SK-N-SH (cell line): ENCODE measurements around the gene PFDN1. TPM values are rescaled to one million over a fixed set of nuclear protein-coding genes. Genes with fewer than 3 reads are reported as not detected.
A peak's percentile ranks its signal among the peaks of the same experiment; 100 is the strongest.

Experiments
- CTCF ChIA-PET: fragments of 300-600, 350-600 bp; formaldehyde crosslinking; extraction: SDS; loops from one replicate; lab custom pipeline; 2021; lab: Yijun Ruan, JAX
- POLR2A ChIA-PET: fragments of 350-600 bp; sonication (Branson Sonifier 250); formaldehyde crosslinking; extraction: SDS; loops from one replicate; lab custom pipeline; 2020; ENCODE audit warnings: antibody characterized with exemption, inconsistent platforms; lab: Yijun Ruan, JAX
- DNase-seq: peaks from one replicate; pipeline ENCODE4 v3.0.0; 2012
- H2AFZ ChIP-seq: fragments of 200-600 bp; sonication (generic); 2 replicates; pipeline ENCODE4 v1.8.1; 2016; ENCODE audit warnings: antibody characterized with exemption, mild to moderate bottlenecking, low read depth
- H3F3A ChIP-seq: fragments of 200-600 bp; sonication (generic); replicated peaks from 2 replicates; pipeline ENCODE3; 2016; ENCODE audit warnings: antibody characterized with exemption, mild to moderate bottlenecking; ENCODE audit not compliant: insufficient read depth
- H3K27ac ChIP-seq, 2 experiments: fragments of 200-500 bp in 1 of 2; fragments of 200-600 bp in 1 of 2; sonication (Bioruptor generic) in 1 of 2; sonication (generic), shearing (Covaris generic) in 1 of 2; 2 replicates each; pipeline versions ENCODE4 v1.5.1 to v1.6.1; 2014 to 2016; ENCODE audit warnings: low read depth in 2 of 2, inconsistent platforms in 1 of 2, low read length in 1 of 2, mild to moderate bottlenecking in 1 of 2, mixed read lengths in 1 of 2
- H3K27me3 ChIP-seq: fragments of 200-600 bp; sonication (generic), shearing (Covaris generic); 2 replicates; pipeline ENCODE4 v1.6.1; 2016; ENCODE audit warnings: mixed run types; ENCODE audit not compliant: insufficient read depth
- H3K36me3 ChIP-seq, 2 experiments: fragments of 200-500 bp in 1 of 2; fragments of 200-600 bp in 1 of 2; sonication (Bioruptor generic) in 1 of 2; sonication (generic) in 1 of 2; replicated peaks in 1 of 2; 2 replicates each; pipeline versions ENCODE3 to v1.5.1; 2014 to 2016; ENCODE audit warnings: low read length in 1 of 2, mild to moderate bottlenecking in 1 of 2; ENCODE audit not compliant: insufficient read depth in 2 of 2, control insufficient read depth in 1 of 2
- H3K4me1 ChIP-seq, 2 experiments: fragments of 200-500 bp in 1 of 2; fragments of 200-600 bp in 1 of 2; sonication (Bioruptor generic) in 1 of 2; sonication (generic), shearing (Covaris generic) in 1 of 2; 2 replicates each; pipeline versions ENCODE4 v1.5.1 to v1.6.1; 2014 to 2016; ENCODE audit warnings: low read depth in 1 of 2, low read length in 1 of 2, mixed run types in 1 of 2; ENCODE audit not compliant: insufficient read depth in 2 of 2, control insufficient read depth in 1 of 2
- H3K4me2 ChIP-seq: fragments of 200-600 bp; sonication (generic), shearing (Covaris generic); 2 replicates; pipeline ENCODE4 v1.6.1; 2017; ENCODE audit warnings: mixed run types
- H3K4me3 ChIP-seq, 2 experiments: fragments of 200-500 bp in 1 of 2; fragments of 200-600 bp in 1 of 2; sonication (Bioruptor generic) in 1 of 2; sonication (generic), shearing (Covaris generic) in 1 of 2; 2 replicates each; pipeline versions ENCODE4 v1.5.1 to v1.8.1; 2014 to 2016; ENCODE audit warnings: low read depth in 2 of 2, inconsistent platforms in 1 of 2, low read length in 1 of 2, mild to moderate bottlenecking in 1 of 2, mixed read lengths in 1 of 2, moderate library complexity in 1 of 2
- H3K79me2 ChIP-seq: fragments of 200-600 bp; sonication (generic); 2 replicates; pipeline ENCODE4 v1.8.1; 2017; ENCODE audit warnings: mild to moderate bottlenecking; ENCODE audit not compliant: insufficient read depth
- H3K9ac ChIP-seq: fragments of 200-600 bp; sonication (generic); 2 replicates; pipeline ENCODE4 v1.6.1; 2017; ENCODE audit warnings: mixed run types
- H3K9me2 ChIP-seq: fragments of 200-600 bp; sonication (generic); 2 replicates; pipeline ENCODE4 v1.6.1; 2017; ENCODE audit warnings: mixed run types
- H3K9me3 ChIP-seq: fragments of 200-600 bp; sonication (generic); 2 replicates; pipeline ENCODE4 v1.6.1; 2017; ENCODE audit warnings: mixed run types, mild to moderate bottlenecking, moderate library complexity
- H4K20me1 ChIP-seq: fragments of 200-600 bp; sonication (generic); 2 replicates; pipeline ENCODE4 v1.6.1; 2017; ENCODE audit warnings: mild to moderate bottlenecking, mixed run types; ENCODE audit not compliant: insufficient read depth
- FOSL2 ChIP-seq: IDR thresholded peaks from 2 replicates; pipeline ENCODE4 v1.4.0; 2012; ENCODE audit warnings: low read depth, mild to moderate bottlenecking, moderate library complexity, borderline replicate concordance
- FOXM1 ChIP-seq: IDR thresholded peaks from 2 replicates; pipeline ENCODE4 v1.4.0; 2012; ENCODE audit warnings: low read depth, mild to moderate bottlenecking
- JUND ChIP-seq: IDR thresholded peaks from 2 replicates; pipeline ENCODE4 v1.4.0; 2012
- POLR2AphosphoS5 ChIP-seq: IDR thresholded peaks from 2 replicates; pipeline ENCODE4 v1.6.1; 2012; ENCODE audit warnings: low read depth, low read length
- REST ChIP-seq: IDR thresholded peaks from 2 replicates; pipeline ENCODE4 v1.6.1; 2012; ENCODE audit warnings: mild to moderate bottlenecking, low read depth, low read length, moderate library complexity
- SMC3 ChIP-seq: IDR thresholded peaks from 2 replicates; pipeline ENCODE4 v1.6.1; 2012; ENCODE audit warnings: low read depth, low read length, improper control_type of control experiment
- ZBTB33 ChIP-seq: IDR thresholded peaks from 2 replicates; pipeline ENCODE4 v1.4.0; 2012; ENCODE audit warnings: low read depth, borderline replicate concordance
- WGBS: methylation state at CpG from one replicate; pipeline ENCODE4 v1.1.6; 2017; ENCODE audit warnings: low lambda C conversion rate; 5-methylcytosine and 5-hydroxymethylcytosine counted together
- polyA plus RNA-seq, 3 experiments: library from polyadenylated mRNA; depleted of rRNA; stranded (reverse); fragments of >200 nt; gene quantifications; 2 replicates each; pipeline ENCODE4 v1.2.3, GENCODE V29; 2012
- TF ChIP-seq, protein P1 (sequence below): IDR thresholded peaks from 2 replicates; pipeline ENCODE4 v1.4.0; 2012; ENCODE audit warnings: low read depth
- TF ChIP-seq, protein P2 (sequence below): IDR thresholded peaks from 2 replicates; pipeline ENCODE4; 2012

PFDN1 gene
- polyA plus RNA-seq, 1 of the 3 experiments (the other 2 are of a cell fraction) = 55.2 TPM

DNA sequence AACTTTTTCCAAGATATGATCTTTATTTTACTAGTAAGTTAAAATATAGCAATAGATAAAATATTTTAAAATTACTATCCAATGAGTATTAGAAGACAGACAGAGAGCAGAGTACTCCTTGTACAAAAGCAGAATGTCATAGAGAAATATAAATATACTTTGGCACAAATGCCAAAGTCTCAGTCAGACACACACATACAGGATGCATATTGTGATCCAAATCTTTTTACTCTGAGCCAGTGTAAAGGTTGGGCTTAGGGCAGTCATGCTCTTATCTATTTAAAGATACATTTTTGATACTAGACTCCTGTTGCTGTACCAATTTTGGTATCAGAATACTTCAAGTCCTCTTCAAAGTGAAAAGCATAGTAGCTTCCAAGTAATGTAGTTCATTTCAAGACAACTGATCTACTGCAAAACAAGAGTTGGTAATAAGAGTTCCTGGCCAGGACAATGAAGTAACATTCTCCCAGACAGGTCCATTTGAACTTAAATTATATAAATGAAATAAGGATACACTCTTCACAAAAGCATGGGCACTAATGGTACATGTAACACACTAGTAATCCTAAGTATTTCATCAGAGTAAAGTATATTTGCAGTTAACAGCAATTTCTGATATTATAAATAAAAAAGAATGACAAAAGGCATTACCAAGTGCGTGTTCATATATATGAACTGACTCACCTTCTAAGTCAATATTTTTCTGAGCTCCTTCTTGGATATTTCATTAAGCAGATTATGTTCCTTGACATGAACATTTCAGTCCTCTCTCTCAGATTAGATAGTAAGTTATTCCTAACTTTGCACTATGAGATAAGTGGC lies 10.5 kb downstream of the PFDN1 start:
- H3K4me1 ChIP-seq = peaks cover 0 to 45% of the 10 kb centered on the region in 2 experiments; a peak in 3 of 4 replicates
- H3K9me2 ChIP-seq = no peaks in the 10 kb centered on the region
- TF ChIP-seq ZBTB33 = no peak
- no peak for TF ChIP-seq JUND
- TF ChIP-seq SMC3 = no peak
- no peak for TF ChIP-seq FOSL2
- no peak for TF ChIP-seq POLR2AphosphoS5
- TF ChIP-seq, protein P1, sequence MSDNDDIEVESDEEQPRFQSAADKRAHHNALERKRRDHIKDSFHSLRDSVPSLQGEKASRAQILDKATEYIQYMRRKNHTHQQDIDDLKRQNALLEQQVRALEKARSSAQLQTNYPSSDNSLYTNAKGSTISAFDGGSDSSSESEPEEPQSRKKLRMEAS = no peak
- TF ChIP-seq, protein P2, sequence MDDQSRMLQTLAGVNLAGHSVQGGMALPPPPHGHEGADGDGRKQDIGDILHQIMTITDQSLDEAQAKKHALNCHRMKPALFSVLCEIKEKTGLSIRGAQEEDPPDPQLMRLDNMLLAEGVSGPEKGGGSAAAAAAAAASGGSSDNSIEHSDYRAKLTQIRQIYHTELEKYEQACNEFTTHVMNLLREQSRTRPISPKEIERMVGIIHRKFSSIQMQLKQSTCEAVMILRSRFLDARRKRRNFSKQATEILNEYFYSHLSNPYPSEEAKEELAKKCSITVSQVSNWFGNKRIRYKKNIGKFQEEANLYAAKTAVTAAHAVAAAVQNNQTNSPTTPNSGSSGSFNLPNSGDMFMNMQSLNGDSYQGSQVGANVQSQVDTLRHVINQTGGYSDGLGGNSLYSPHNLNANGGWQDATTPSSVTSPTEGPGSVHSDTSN = no peak
- TF ChIP-seq REST = no peak
- TF ChIP-seq FOXM1 = no peak
- no peak overlapping the region for H3K4me3 ChIP-seq
- H3K9ac ChIP-seq = peak overlapping the region; percentile 37; the same call in 1 of the 2 replicates
- CTCF ChIA-PET = interaction anchor here (1.2 to 1.5 kb wide), 2 partner anchors 10 to 48 kb away, joined by 3 to 6 read pairs; partner anchors contain the start of gene PFDN1
- no peak overlapping the region for H2AFZ ChIP-seq
- H3K4me2 ChIP-seq = peak overlapping the region; percentile 29; the same call in 1 of the 2 replicates
- H3K27ac ChIP-seq = peak overlapping the region in 1 of 2 experiments; percentile 86; a peak in 2 of 4 replicates
- WGBS = 46% methylated on average over 1 of the region's 1 CpG
- H3K27me3 ChIP-seq = no peaks in the 10 kb centered on the region
- H3K9me3 ChIP-seq = no peaks in the 10 kb centered on the region
- peaks cover 41% of the 10 kb centered on the region for H3F3A ChIP-seq
- POLR2A ChIA-PET = interaction anchor here (1.0 kb wide), 1 partner anchor 10 kb away, joined by 3 read pairs; the partner anchor contains the start of gene PFDN1
- no peak for DNase-seq
- peaks cover 93% of the 10 kb centered on the region for H3K79me2 ChIP-seq
- H3K36me3 ChIP-seq = no peaks in the 10 kb centered on the region
- peaks cover 4% of the 10 kb centered on the region; the same call in 1 of the 2 replicates for H4K20me1 ChIP-seq
